ENCODE measurements around the gene EPHB1. TPM values are rescaled to one million over a fixed set of nuclear protein-coding genes. Genes with fewer than 3 reads are reported as not detected.

Gene EPHB1
- total and polyA plus RNA-seq, 2 of the 13 experiments (the other 11 are each of a cell fraction or from before 2014, with no cell fraction given) = 0.07 to 0.21 TPM

DNA sequence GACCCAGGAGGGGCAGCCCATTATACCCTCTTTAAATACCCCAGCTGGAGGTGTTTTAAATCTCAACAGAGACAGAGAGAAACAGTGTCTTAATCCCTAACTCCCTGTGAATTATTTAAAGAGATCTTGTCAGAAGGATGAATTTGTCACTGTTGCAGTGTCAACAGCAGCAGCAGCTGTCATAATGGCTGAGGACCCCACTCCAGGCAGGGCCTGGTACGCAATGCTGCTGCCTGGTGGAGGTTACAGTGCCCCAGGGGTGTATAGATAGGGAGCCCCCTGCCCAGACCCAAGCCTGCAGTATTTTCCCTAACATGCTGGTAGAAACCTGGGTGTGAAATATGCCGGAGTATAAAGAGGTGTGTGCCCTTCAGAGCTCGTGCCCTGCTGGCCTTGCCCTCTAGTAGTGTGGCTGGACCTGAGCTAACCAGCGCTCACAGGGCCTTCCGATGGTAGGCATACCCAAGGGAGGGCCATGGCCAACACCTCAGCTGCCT, 143.0 kb downstream of the EPHB1 start:
- H3K9me3 ChIP-seq (ENCODE audit: low read length) = no peaks in the 10 kb centered on the region
- no peak overlapping the region for H3K9ac ChIP-seq (ENCODE audit: insufficient read depth, low read depth, low read length)
- 20% methylated on average over 1 of the region's 5 CpGs for WGBS (ENCODE audit: low lambda C conversion rate)
- no peak for DNase-seq (ENCODE audit: low spot score)
- H3K4me3 ChIP-seq (replicated peaks in 1 of 3; ENCODE audit: insufficient read depth in 1 of 3, low read depth in 2 of 3, low read length in 3 of 3) = no peak overlapping the region
- no peak for ATAC-seq
- H3K4me1 ChIP-seq (ENCODE audit: insufficient read depth, low read length) = no peaks in the 10 kb centered on the region
- TF ChIP-seq, protein P1, sequence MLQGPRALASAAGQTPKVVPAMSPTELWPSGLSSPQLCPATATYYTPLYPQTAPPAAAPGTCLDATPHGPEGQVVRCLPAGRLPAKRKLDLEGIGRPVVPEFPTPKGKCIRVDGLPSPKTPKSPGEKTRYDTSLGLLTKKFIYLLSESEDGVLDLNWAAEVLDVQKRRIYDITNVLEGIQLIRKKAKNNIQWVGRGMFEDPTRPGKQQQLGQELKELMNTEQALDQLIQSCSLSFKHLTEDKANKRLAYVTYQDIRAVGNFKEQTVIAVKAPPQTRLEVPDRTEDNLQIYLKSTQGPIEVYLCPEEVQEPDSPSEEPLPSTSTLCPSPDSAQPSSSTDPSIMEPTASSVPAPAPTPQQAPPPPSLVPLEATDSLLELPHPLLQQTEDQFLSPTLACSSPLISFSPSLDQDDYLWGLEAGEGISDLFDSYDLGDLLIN (CRISPR knock-in tag; IDR thresholded peaks at IDR 0.05; ENCODE audit: borderline replicate concordance) = no peak
- TF ChIP-seq TAF15 (IDR thresholded peaks at IDR 0.05; ENCODE audit: low read depth, low read length, poor library complexity, severe bottlenecking) (no peak), SMARCE1 (IDR thresholded peaks at IDR 0.05; ENCODE audit: borderline replicate concordance) (no peak), SIN3A (IDR thresholded peaks at IDR 0.05; ENCODE audit: borderline replicate concordance, low read depth, low read length) (no peak)
- TF ChIP-seq, protein P2, sequence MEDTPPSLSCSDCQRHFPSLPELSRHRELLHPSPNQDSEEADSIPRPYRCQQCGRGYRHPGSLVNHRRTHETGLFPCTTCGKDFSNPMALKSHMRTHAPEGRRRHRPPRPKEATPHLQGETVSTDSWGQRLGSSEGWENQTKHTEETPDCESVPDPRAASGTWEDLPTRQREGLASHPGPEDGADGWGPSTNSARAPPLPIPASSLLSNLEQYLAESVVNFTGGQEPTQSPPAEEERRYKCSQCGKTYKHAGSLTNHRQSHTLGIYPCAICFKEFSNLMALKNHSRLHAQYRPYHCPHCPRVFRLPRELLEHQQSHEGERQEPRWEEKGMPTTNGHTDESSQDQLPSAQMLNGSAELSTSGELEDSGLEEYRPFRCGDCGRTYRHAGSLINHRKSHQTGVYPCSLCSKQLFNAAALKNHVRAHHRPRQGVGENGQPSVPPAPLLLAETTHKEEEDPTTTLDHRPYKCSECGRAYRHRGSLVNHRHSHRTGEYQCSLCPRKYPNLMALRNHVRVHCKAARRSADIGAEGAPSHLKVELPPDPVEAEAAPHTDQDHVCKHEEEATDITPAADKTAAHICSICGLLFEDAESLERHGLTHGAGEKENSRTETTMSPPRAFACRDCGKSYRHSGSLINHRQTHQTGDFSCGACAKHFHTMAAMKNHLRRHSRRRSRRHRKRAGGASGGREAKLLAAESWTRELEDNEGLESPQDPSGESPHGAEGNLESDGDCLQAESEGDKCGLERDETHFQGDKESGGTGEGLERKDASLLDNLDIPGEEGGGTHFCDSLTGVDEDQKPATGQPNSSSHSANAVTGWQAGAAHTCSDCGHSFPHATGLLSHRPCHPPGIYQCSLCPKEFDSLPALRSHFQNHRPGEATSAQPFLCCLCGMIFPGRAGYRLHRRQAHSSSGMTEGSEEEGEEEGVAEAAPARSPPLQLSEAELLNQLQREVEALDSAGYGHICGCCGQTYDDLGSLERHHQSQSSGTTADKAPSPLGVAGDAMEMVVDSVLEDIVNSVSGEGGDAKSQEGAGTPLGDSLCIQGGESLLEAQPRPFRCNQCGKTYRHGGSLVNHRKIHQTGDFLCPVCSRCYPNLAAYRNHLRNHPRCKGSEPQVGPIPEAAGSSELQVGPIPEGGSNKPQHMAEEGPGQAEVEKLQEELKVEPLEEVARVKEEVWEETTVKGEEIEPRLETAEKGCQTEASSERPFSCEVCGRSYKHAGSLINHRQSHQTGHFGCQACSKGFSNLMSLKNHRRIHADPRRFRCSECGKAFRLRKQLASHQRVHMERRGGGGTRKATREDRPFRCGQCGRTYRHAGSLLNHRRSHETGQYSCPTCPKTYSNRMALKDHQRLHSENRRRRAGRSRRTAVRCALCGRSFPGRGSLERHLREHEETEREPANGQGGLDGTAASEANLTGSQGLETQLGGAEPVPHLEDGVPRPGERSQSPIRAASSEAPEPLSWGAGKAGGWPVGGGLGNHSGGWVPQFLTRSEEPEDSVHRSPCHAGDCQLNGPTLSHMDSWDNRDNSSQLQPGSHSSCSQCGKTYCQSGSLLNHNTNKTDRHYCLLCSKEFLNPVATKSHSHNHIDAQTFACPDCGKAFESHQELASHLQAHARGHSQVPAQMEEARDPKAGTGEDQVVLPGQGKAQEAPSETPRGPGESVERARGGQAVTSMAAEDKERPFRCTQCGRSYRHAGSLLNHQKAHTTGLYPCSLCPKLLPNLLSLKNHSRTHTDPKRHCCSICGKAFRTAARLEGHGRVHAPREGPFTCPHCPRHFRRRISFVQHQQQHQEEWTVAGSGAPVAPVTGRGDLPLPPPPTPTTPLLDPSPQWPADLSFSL (CRISPR knock-in tag; IDR thresholded peaks at IDR 0.05) = no peak
- TF ChIP-seq, protein P3, sequence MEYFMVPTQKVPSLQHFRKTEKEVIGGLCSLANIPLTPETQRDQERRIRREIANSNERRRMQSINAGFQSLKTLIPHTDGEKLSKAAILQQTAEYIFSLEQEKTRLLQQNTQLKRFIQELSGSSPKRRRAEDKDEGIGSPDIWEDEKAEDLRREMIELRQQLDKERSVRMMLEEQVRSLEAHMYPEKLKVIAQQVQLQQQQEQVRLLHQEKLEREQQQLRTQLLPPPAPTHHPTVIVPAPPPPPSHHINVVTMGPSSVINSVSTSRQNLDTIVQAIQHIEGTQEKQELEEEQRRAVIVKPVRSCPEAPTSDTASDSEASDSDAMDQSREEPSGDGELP (IDR thresholded peaks at IDR 0.05; ENCODE audit: borderline replicate concordance, low read depth) = no peak
- no peaks in the 10 kb centered on the region for H3K79me2 ChIP-seq (ENCODE audit: insufficient read depth, low read length)
- no peaks in the 10 kb centered on the region for H4K20me1 ChIP-seq (ENCODE audit: insufficient read depth, low read length)
- intact Hi-C loops (cut with micrococcal nuclease; ENCODE audit: unreplicated experiment) (no loop called here), in situ Hi-C loops (cut with HindIII; ENCODE audit: extremely low pct_ligation_motif_present, low pct_unique_long_range_greater_than_20kb) (no loop called here)
- no peak for FAIRE-seq
- H3K36me3 ChIP-seq (replicated peaks in 1 of 2; ENCODE audit: control insufficient read depth in 1 of 2, insufficient read depth in 2 of 2, low read length in 2 of 2) = no peaks in the 10 kb centered on the region
- POLR2A ChIA-PET = no interaction called here
- H3K27ac ChIP-seq (ENCODE audit: extremely low read length, insufficient read depth, low read length) = no peak overlapping the region
- no peaks in the 10 kb centered on the region for H3K27me3 ChIP-seq (ENCODE audit: control insufficient read depth in 1 of 2, insufficient read depth in 2 of 2, low read length in 2 of 2)
- H2AFZ ChIP-seq (ENCODE audit: low read length) = no peak overlapping the region
- H3K4me2 ChIP-seq (ENCODE audit: low read depth, low read length) = no peak overlapping the region
- no TSS peak for BruUV-seq (replicated peaks)
- CTCF ChIA-PET (ENCODE audit: low intra/inter-chr PET ratio, low total read pairs) = no interaction called here
